NCI-H1092 treated with DMSO at 0.1 percent for 48 hours (cell line): ENCODE data around the gene PGM2.
A peak's percentile ranks its signal among the peaks of the same experiment; 100 is the strongest.
"Not testable (repeated sequence)": the region's sequence is repeated elsewhere in the genome, so short reads cannot be mapped to it uniquely, and the experiment has no call there.

Source experiments
- DNase-seq: peaks from one replicate; lab custom pipeline; 2025; lab: John Stamatoyannopoulos, UW

PGM2 gene

GRCh38 chr4:37826295-37827029 lies at the start of gene PGM2:
TSS of gene PGM2 (plus strand) at chr4:37826686. CDS start at chr4:37826733, 47 bp downstream.
- peak; percentile 76 for DNase-seq

- DNase-seq, result no peak
Measured at GRCh38 chr4:37779896-37780295, 46.6 kb upstream of the PGM2 start.

GRCh38 chr4:37780444-37781130 lies 45.9 kb upstream of the PGM2 start:
- no peak for DNase-seq

- DNase-seq, result no peak
Measured at GRCh38 chr4:37781131-37781455, 45.4 kb upstream of the PGM2 start.

GRCh38 chr4:37786267-37786666 lies 40.2 kb upstream of the PGM2 start:
- not testable (repeated sequence) for DNase-seq

GRCh38 chr4:37787883-37788460 lies 38.5 kb upstream of the PGM2 start:
- not testable (repeated sequence) for DNase-seq

- no peak for DNase-seq
Measured at GRCh38 chr4:37788819-37789218, 37.7 kb upstream of the PGM2 start.

- no peak for DNase-seq
Measured at GRCh38 chr4:37792241-37792640, 34.2 kb upstream of the PGM2 start.

- no peak for DNase-seq
Measured at GRCh38 chr4:37793562-37793961, 32.9 kb upstream of the PGM2 start.

GRCh38 chr4:37794056-37794455 lies 32.4 kb upstream of the PGM2 start:
- DNase-seq, result no peak

GRCh38 chr4:37795581-37796195 lies 30.8 kb upstream of the PGM2 start:
- no peak for DNase-seq

GRCh38 chr4:37797374-37797773 lies 29.1 kb upstream of the PGM2 start:
- DNase-seq, result no peak

- no peak for DNase-seq
Measured at GRCh38 chr4:37797923-37798322, 28.6 kb upstream of the PGM2 start.

- DNase-seq, result no peak
Measured at GRCh38 chr4:37798616-37799015, 27.9 kb upstream of the PGM2 start.

GRCh38 chr4:37799941-37800554 lies 26.4 kb upstream of the PGM2 start:
- DNase-seq, result no peak

GRCh38 chr4:37802068-37802666 lies 24.3 kb upstream of the PGM2 start:
- DNase-seq, result peak; percentile 68

- DNase-seq, result peak; percentile 63
Measured at GRCh38 chr4:37803348-37803973, 23.0 kb upstream of the PGM2 start.

GRCh38 chr4:37805091-37805490 lies 21.4 kb upstream of the PGM2 start:
- no peak for DNase-seq

GRCh38 chr4:37812713-37813112 lies 13.8 kb upstream of the PGM2 start:
- DNase-seq, result no peak

- DNase-seq, result no peak
Measured at GRCh38 chr4:37815591-37815990, 10.9 kb upstream of the PGM2 start.

GRCh38 chr4:37816006-37816405 lies 10.5 kb upstream of the PGM2 start:
- DNase-seq, result no peak

GRCh38 chr4:37816719-37817118 lies 9.8 kb upstream of the PGM2 start:
- DNase-seq, result no peak
